GM18861 (cell line): ENCODE data around the gene FBXO45.
A peak's percentile ranks its signal among the peaks of the same experiment; 100 is the strongest.
"Not testable (repeated sequence)": the region's sequence is repeated elsewhere in the genome, so short reads cannot be mapped to it uniquely, and the experiment has no call there.

Experiments used
- ATAC-seq: cut with Tn5 transposase; IDR thresholded peaks from one replicate; pipeline ENCODE4 v1.9.1; 2021; ENCODE audit not compliant: unreplicated experiment

FBXO45 gene

GRCh38 chr3:196568246-196569002 is at the start of gene FBXO45, which contains the start of gene WDR53:
Gene FBXO45, plus strand, starts transcription at chr3:196568660. Its CDS starts 325 bp downstream, at chr3:196568985.
Gene WDR53, minus strand, starts transcription at chr3:196568554. Its CDS starts 7,079 bp downstream, at chr3:196561475.
- peak; percentile 94 for ATAC-seq

GRCh38 chr3:196518966-196519717 is 49.3 kb upstream of the FBXO45 start:
- ATAC-seq: no peak

- no peak for ATAC-seq
Observed at GRCh38 chr3:196519718-196520082, 48.8 kb upstream of the FBXO45 start.

- ATAC-seq: not testable (repeated sequence)
Observed at GRCh38 chr3:196521291-196521690, 47.2 kb upstream of the FBXO45 start.

GRCh38 chr3:196523841-196524240 is 44.6 kb upstream of the FBXO45 start:
- no peak for ATAC-seq

- ATAC-seq: no peak
Observed at GRCh38 chr3:196524527-196524926, 43.9 kb upstream of the FBXO45 start.

GRCh38 chr3:196525141-196525540 is 43.3 kb upstream of the FBXO45 start:
- no peak for ATAC-seq

GRCh38 chr3:196528639-196529233 is 39.7 kb upstream of the FBXO45 start:
- ATAC-seq: peak; percentile 52

GRCh38 chr3:196531418-196531817 is 37.0 kb upstream of the FBXO45 start:
- ATAC-seq: no peak

GRCh38 chr3:196533260-196533681 is 35.2 kb upstream of the FBXO45 start:
- ATAC-seq: no peak

GRCh38 chr3:196537319-196537984 is 31.0 kb upstream of the FBXO45 start:
- ATAC-seq: no peak

GRCh38 chr3:196541684-196542445 is 26.6 kb upstream of the FBXO45 start:
- ATAC-seq: no peak

GRCh38 chr3:196544491-196544992 is 23.9 kb upstream of the FBXO45 start:
- ATAC-seq: no peak

GRCh38 chr3:196546537-196546936 is 21.9 kb upstream of the FBXO45 start:
- ATAC-seq: no peak

- no peak for ATAC-seq
Observed at GRCh38 chr3:196547067-196547466, 21.4 kb upstream of the FBXO45 start.

- ATAC-seq: not testable (repeated sequence)
Observed at GRCh38 chr3:196549312-196549711, 19.1 kb upstream of the FBXO45 start.

GRCh38 chr3:196550172-196550571 is 18.3 kb upstream of the FBXO45 start:
- not testable (repeated sequence) for ATAC-seq

GRCh38 chr3:196552253-196552652 is 16.2 kb upstream of the FBXO45 start:
- ATAC-seq: no peak

GRCh38 chr3:196553551-196553950 is 14.9 kb upstream of the FBXO45 start:
- no peak for ATAC-seq

- ATAC-seq: no peak
Observed at GRCh38 chr3:196554205-196554604, 14.3 kb upstream of the FBXO45 start.
